Uterus (tissue), 4 donors: Measurements from ENCODE around the gene ZSWIM3. TPM values are rescaled to one million over a fixed set of nuclear protein-coding genes. Genes with fewer than 3 reads are reported as not detected.

Experiments used
- DNase-seq, 2 donors: peaks; one replicate each; pipeline ENCODE4 v3.0.0-alpha.2; 2019 to 2020
- H3K27ac ChIP-seq, 2 donors: fragments of 200-600 bp; sonication (generic); 1 replicate in 1 of 2; 2 replicates in 1 of 2; pipeline ENCODE4 v1.5.1; 2016 to 2018
- H3K27me3 ChIP-seq, 2 donors: fragments of 200-600 bp; sonication (generic); one replicate each; pipeline ENCODE4 v1.5.1; 2018 to 2019; ENCODE audit warnings: control low read depth in 1 of 2
- H3K36me3 ChIP-seq, 2 donors: fragments of 200-600 bp; sonication (generic); one replicate each; pipeline ENCODE4 v1.5.1; 2019; ENCODE audit warnings: control low read depth in 1 of 2
- H3K4me1 ChIP-seq, 2 donors: fragments of 200-600 bp; sonication (generic); one replicate each; pipeline ENCODE4 v1.5.1; 2018 to 2019; ENCODE audit warnings: control low read depth in 1 of 2
- H3K4me3 ChIP-seq, 2 donors: fragments of 200-600 bp; sonication (generic); 1 replicate in 1 of 2; 2 replicates in 1 of 2; pipeline ENCODE4 v1.5.1; 2018 to 2019; ENCODE audit warnings: mild to moderate bottlenecking in 1 of 2
- H3K9me3 ChIP-seq, 2 donors: fragments of 200-600 bp; sonication (generic); one replicate each; pipeline ENCODE4 v1.5.1; 2019; ENCODE audit warnings: control low read depth in 1 of 2
- POLR2A ChIP-seq, 2 donors: fragments of 450-650 bp; IDR thresholded peaks; one replicate each; pipeline ENCODE4 v1.6.1; 2016; ENCODE audit warnings: antibody characterized with exemption in 2 of 2, mild to moderate bottlenecking in 1 of 2, moderate library complexity in 1 of 2
- intact Hi-C: fragments of 100-400 bp; cut with DNase I; formaldehyde crosslinking; loops from one replicate; pipeline ENCODE4 v1.15.1; 2023; ENCODE audit warnings: low total_unique reads
- total RNA-seq, 4 donors: library from RNA; depleted of rRNA in 3 of 4; stranded (reverse); fragments of >200 nt in 3 of 4; gene quantifications; one replicate each; pipeline versions ENCODE4 v1.1.0 to v1.2.4, GENCODE V29; 2014 to 2023
- TF ChIP-seq, protein P1 (sequence below), 4 experiments: fragments of 200-600 bp in 2 of 4; fragments of 450-650 bp in 2 of 4; sonication (generic) in 2 of 4; IDR thresholded peaks; one replicate each; pipeline ENCODE4 v1.5.1; 2016 to 2019; ENCODE audit warnings: antibody characterized with exemption in 4 of 4, mild to moderate bottlenecking in 2 of 4, moderate library complexity in 1 of 4
- donor health status: DM: yes; HTN: yes; CAD: no.

The ZSWIM3 gene
- total RNA-seq = 1 to 10 TPM; 3.1 to 9.2 (median 4.3) TPM

DNA sequence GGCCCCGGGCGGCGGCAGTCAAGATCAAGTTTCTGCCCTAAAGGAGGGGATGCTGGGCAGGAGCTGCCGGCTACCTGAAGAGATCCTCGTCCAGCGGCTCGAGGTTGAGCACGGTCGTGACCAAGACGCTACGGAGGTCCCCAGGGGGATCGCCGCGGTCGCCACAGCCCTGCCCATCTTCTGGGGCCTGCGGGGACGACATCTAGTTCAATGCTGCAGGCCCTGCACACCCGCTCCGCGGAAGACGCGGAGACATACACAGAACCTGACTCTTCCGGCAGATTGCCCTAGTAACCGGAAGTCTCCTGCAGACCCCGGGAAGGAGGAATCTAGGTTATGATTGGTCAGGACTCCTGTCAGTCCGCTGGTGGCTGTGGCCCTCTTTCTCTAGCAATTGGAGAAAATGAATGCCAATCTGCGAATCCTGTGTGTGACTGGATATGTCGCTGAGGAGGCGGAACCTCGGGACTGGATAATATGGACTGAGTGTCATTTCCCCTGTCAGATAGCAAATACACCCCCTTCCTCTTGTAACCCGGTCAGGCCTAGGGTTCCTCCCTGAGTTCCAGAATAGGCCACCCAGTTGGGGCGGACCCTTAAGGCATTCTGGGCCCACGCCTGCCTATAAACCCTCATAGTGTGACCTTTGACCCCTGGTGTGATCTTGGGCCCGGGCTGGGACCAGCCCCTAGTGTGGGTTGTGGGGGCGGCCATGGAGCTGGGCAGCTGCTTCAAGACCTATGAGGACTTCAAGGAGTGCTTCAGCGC, at the start of gene ZSWIM3, which contains the start of gene ACOT8:
Gene ZSWIM3 (plus strand): TSS at position 501 of the 768 bp plus-strand sequence. CDS start 212 bp downstream, at position 713.
Gene ACOT8 (minus strand): TSS at position 279 of the 768 bp plus-strand sequence. CDS start 77 bp downstream, at position 202.
- Histone ChIP-seq H3K4me3 (peak within 1 kb of the TSS; percentile 71 to 94), H3K27me3 (no peaks in the 10 kb centered on the region), H3K27ac (peak within 1 kb of the TSS; percentile 70 to 79), H3K4me1 (peaks cover 8 to 10% of the 10 kb centered on the region in 2 donors), H3K36me3 (no peaks in the 10 kb centered on the region), H3K9me3 (no peaks in the 10 kb centered on the region)
- TF ChIP-seq, protein P1, sequence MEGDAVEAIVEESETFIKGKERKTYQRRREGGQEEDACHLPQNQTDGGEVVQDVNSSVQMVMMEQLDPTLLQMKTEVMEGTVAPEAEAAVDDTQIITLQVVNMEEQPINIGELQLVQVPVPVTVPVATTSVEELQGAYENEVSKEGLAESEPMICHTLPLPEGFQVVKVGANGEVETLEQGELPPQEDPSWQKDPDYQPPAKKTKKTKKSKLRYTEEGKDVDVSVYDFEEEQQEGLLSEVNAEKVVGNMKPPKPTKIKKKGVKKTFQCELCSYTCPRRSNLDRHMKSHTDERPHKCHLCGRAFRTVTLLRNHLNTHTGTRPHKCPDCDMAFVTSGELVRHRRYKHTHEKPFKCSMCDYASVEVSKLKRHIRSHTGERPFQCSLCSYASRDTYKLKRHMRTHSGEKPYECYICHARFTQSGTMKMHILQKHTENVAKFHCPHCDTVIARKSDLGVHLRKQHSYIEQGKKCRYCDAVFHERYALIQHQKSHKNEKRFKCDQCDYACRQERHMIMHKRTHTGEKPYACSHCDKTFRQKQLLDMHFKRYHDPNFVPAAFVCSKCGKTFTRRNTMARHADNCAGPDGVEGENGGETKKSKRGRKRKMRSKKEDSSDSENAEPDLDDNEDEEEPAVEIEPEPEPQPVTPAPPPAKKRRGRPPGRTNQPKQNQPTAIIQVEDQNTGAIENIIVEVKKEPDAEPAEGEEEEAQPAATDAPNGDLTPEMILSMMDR (IDR thresholded peaks at IDR 0.05) = peak in 1 of 4 experiments; percentile 21
- TF ChIP-seq POLR2A (IDR thresholded peaks at IDR 0.05) = peak; percentile 41 to 70
- DNase-seq = peak; percentile 93 to 100
- intact Hi-C loops = no loop called here

DNA sequence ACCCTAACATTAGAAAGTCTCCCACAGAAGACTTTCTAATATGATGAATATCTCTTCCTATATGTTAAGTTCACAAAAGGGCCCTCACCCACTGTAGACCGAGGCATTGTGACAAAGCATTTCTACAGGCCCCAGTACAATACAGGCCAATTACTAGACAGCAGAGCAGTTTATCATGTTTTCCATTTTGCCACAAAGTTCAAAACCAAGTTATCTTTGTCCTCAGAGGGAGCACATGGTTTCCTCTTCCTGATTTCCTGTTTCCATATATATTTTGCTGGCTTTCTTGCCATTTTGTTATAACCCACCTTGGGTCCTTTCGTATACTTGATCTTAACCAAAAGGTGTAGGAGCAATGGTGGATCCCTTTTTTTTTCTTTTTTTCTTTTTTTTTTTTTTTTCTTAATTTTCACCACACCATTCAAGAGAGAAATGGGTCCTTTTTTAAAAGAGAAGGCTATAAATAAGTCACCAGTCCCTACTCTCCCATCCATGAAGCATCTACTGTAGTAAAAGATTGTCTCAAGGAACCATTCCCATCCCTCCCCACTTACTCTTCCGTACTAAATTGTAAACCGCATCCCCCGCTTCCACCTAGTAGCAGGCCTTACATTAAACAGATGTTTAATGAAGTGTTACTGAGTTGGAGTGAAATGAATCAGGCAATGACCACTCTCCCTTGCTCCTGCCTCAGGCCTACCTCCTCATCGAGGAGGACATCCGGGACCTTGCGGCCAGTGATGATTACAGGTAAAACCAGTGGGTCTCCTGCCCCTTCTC, 47.0 kb upstream of the ZSWIM3 start:
- H3K36me3 ChIP-seq = no peaks in the 10 kb centered on the region
- no peak for TF ChIP-seq POLR2A (IDR thresholded peaks at IDR 0.05)
- TF ChIP-seq, protein P1 (IDR thresholded peaks at IDR 0.05) = no peak
- H3K4me1 ChIP-seq = no peaks in the 10 kb centered on the region
- DNase-seq = no peak
- H3K4me3 ChIP-seq = no peak overlapping the region
- intact Hi-C loops = no loop called here
- no peaks in the 10 kb centered on the region for H3K9me3 ChIP-seq
- no peak overlapping the region for H3K27ac ChIP-seq
- no peaks in the 10 kb centered on the region for H3K27me3 ChIP-seq

DNA sequence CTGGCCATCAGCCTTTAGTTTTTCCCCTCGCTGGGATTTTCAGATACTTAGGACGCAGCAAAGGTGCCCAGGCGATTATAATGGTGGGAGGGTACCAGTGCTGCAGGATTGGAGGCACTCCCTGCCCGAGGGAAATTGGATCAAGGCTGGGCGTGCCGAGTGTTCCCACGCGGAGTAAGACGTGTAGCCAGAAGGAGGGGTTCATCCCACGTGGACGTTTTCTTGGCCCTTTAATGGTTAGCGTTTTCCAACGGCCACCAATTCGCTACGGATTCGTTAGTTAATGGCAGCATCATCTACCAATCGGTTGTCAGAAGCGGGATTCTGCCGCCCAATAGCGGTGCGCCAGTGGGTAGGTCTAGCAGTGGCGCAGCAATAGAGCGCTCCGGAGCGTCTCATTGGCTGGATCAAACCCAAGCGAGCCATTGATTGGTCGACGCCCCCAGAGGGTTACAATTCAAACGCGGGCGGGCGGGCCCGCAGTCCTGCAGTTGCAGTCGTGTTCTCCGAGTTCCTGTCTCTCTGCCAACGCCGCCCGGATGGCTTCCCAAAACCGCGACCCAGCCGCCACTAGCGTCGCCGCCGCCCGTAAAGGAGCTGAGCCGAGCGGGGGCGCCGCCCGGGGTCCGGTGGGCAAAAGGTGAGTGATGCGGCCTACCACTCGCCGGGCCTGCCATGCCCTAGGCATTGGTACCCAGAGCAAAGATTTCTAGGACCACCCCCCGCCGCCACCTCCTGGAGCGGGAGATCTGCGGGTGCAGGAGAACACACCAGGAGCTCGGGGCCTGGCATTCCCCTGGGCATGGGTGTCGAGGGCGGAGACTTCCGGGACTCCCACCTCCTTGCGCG, 45.0 kb upstream of the ZSWIM3 start, which contains the start of gene UBE2C:
Gene UBE2C (plus strand): TSS at position 488 of the 849 bp plus-strand sequence. CDS start 52 bp downstream, at position 540.
- Histone ChIP-seq H3K27ac (peak within 1 kb of the TSS; percentile 51 to 55), H3K4me1 (no peaks in the 10 kb centered on the region), H3K4me3 (peak within 1 kb of the TSS; percentile 43 to 51), H3K9me3 (no peaks in the 10 kb centered on the region), H3K27me3 (no peaks in the 10 kb centered on the region), H3K36me3 (no peaks in the 10 kb centered on the region)
- DNase-seq = peak; percentile 97 to 98
- TF ChIP-seq POLR2A (IDR thresholded peaks at IDR 0.05) = no peak
- TF ChIP-seq, protein P1 (IDR thresholded peaks at IDR 0.05) = peak in 1 of 4 experiments; percentile 44
- intact Hi-C loops = no loop called here

DNA sequence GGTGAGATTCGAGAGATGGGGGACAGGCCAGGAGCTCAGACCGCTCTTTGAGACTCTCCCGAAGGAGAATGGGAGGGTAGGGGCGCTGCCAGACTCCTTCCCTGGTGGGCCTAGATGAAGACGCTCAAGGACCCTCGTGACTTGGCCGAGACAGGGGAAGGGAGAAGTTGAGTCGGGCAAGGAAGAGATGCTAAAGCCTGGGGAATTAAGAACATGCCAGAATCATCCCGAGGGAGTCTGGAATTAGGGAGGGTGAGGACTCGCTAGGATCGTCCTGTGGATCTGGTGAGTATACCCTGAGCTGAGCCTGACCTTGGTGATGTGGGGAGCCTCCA, 44.4 kb upstream of the ZSWIM3 start:
- no peak for DNase-seq
- TF ChIP-seq, protein P1 (IDR thresholded peaks at IDR 0.05) = no peak
- TF ChIP-seq POLR2A (IDR thresholded peaks at IDR 0.05) = no peak
- Histone ChIP-seq H3K27ac (no peak overlapping the region), H3K36me3 (no peaks in the 10 kb centered on the region), H3K27me3 (no peaks in the 10 kb centered on the region), H3K9me3 (no peaks in the 10 kb centered on the region), H3K4me1 (no peaks in the 10 kb centered on the region), H3K4me3 (peak overlapping the region; percentile 43 to 51)
- intact Hi-C loops = no loop called here
